ENCODE measurements around the gene ADD1. TPM values are rescaled to one million over a fixed set of nuclear protein-coding genes. Genes with fewer than 3 reads are reported as not detected.
"Not testable (repeated sequence)": the region's sequence is repeated elsewhere in the genome, so short reads cannot be mapped to it uniquely, and the experiment has no call there.

Gene ADD1
- total and polyA plus RNA-seq, 2 donors (not counting 1 experiment from before 2014, with no cell fraction given) = 302 to 383 TPM

DNA sequence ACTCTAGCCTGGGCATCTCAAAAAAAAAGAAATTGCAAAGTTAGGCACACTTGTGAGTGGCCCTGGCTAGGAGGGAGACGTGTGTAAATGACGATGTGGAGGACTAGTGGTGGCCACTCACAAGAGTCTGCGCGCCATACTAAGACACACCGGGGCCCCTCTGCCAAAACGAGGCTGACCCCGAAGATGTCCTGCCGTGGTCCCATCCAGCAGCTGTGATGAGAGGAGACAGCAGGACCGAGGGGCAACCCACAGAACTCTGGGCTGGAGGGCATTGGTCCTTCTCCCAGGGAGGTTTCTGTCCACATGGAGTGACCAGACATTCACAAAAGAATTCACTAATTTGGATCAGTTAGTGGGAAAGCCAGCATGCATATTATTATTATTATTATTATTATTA lies 72.1 kb downstream of the ADD1 start:
- Histone ChIP-seq H3K36me3 (replicated peaks in 1 of 2; ENCODE audit: control extremely low read depth in 1 of 2, control insufficient read depth in 1 of 2, extremely low read depth in 1 of 2, insufficient read depth in 2 of 2, low read length in 1 of 2) (peaks cover 14 to 53% of the 10 kb centered on the region in 2 experiments), H3K79me2 (ENCODE audit: control insufficient read depth, insufficient read depth, low read length) (peaks cover 62% of the 10 kb centered on the region), H3K4me3 (ENCODE audit: control extremely low read depth in 1 of 5, extremely low read depth in 1 of 5, insufficient read depth in 1 of 5, low read depth in 2 of 5, low read length in 4 of 5) (no peak overlapping the region), H3K9me3 (ENCODE audit: control extremely low read depth in 1 of 3, control insufficient read depth in 2 of 3, insufficient read depth in 1 of 3, low read length in 2 of 3) (no peaks in the 10 kb centered on the region), H3K9ac (ENCODE audit: low read length) (no peak overlapping the region), H3K27ac (ENCODE audit: low read length in 2 of 2) (no peak overlapping the region), H3K4me1 (ENCODE audit: control insufficient read depth in 2 of 2, insufficient read depth in 2 of 2, low read length in 2 of 2) (peaks cover 12% of the 10 kb centered on the region in 2 donors), H3K27me3 (replicated peaks in 1 of 4; ENCODE audit: control extremely low read depth in 1 of 4, control insufficient read depth in 3 of 4, insufficient read depth in 4 of 4, low read length in 3 of 4) (no peaks in the 10 kb centered on the region), H2AFZ (ENCODE audit: insufficient read depth, low read depth, low read length, poor library complexity, severe bottlenecking) (no peak overlapping the region), H3K4me2 (replicated peaks; ENCODE audit: low read depth, low read length, poor library complexity, severe bottlenecking) (no peak overlapping the region), H4K20me1 (ENCODE audit: control insufficient read depth, insufficient read depth, low read length, poor library complexity, severe bottlenecking) (peaks cover 44% of the 10 kb centered on the region)
- H3K9me3 Mint-ChIP-seq (ENCODE audit: insufficient read depth) = no peaks in the 10 kb centered on the region
- ChIA-PET POLR2A (no interaction called here), CTCF (interaction anchor here (1.8 kb wide), 1 partner anchor 20 kb away, joined by 3 read pairs; no protein-coding TSS in a partner anchor)
- 91% methylated on average over 9 of the region's 9 CpGs for WGBS (ENCODE audit: insufficient coverage)
- H3K27me3 Mint-ChIP-seq = no peaks in the 10 kb centered on the region
- no peak for DNase-seq
- peak overlapping the region; percentile 32 for H3K27ac Mint-ChIP-seq
- intact Hi-C loops (cut with micrococcal nuclease) = no loop called here
- peaks cover 45% of the 10 kb centered on the region for H3K4me1 Mint-ChIP-seq
- no peak overlapping the region for H3K4me3 Mint-ChIP-seq
- no peak for TF ChIP-seq EZH2 (IDR thresholded peaks at IDR 0.05; ENCODE audit: borderline replicate concordance, insufficient read depth, low read depth, low read length, poor library complexity, severe bottlenecking)
- TF ChIP-seq, protein P1, sequence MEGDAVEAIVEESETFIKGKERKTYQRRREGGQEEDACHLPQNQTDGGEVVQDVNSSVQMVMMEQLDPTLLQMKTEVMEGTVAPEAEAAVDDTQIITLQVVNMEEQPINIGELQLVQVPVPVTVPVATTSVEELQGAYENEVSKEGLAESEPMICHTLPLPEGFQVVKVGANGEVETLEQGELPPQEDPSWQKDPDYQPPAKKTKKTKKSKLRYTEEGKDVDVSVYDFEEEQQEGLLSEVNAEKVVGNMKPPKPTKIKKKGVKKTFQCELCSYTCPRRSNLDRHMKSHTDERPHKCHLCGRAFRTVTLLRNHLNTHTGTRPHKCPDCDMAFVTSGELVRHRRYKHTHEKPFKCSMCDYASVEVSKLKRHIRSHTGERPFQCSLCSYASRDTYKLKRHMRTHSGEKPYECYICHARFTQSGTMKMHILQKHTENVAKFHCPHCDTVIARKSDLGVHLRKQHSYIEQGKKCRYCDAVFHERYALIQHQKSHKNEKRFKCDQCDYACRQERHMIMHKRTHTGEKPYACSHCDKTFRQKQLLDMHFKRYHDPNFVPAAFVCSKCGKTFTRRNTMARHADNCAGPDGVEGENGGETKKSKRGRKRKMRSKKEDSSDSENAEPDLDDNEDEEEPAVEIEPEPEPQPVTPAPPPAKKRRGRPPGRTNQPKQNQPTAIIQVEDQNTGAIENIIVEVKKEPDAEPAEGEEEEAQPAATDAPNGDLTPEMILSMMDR (IDR thresholded peaks at IDR 0.05) = no peak
- ATAC-seq (ENCODE audit: low read depth) = no peak

DNA sequence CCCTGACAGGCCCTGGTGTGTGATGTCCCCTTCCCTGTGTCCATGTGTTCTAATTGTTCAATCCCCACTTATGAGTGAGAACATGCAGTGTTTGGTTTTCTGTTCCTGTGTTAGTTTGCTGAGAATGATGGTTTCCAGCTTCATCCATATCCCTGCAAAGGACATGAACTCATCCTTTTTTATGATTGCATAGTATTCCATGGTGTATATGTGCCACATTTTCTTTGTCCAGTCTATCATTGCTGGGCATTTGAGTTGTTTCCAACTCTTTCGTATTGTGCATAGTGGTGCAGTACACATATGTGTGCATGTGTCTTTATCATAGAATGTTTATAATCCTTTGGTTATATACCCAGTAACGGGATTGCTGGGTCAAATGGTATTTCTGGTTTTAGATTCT lies 73.1 kb downstream of the ADD1 start:
- CTCF ChIA-PET = interaction anchor here (1.0 kb wide), 2 partner anchors 32 to 121 kb away, joined by 3 read pairs; no protein-coding TSS in a partner anchor
- H3K4me3 Mint-ChIP-seq; H3K4me2 ChIP-seq (replicated peaks; ENCODE audit: low read depth, low read length, poor library complexity, severe bottlenecking); DNase-seq; H3K9ac ChIP-seq (ENCODE audit: low read length); H3K4me3 ChIP-seq (ENCODE audit: control extremely low read depth in 1 of 5, extremely low read depth in 1 of 5, insufficient read depth in 1 of 5, low read depth in 2 of 5, low read length in 4 of 5); ATAC-seq (ENCODE audit: low read depth); H3K27me3 ChIP-seq (replicated peaks in 1 of 4; ENCODE audit: control extremely low read depth in 1 of 4, control insufficient read depth in 3 of 4, insufficient read depth in 4 of 4, low read length in 3 of 4); H3K27me3 Mint-ChIP-seq; H3K9me3 ChIP-seq (ENCODE audit: control extremely low read depth in 1 of 3, control insufficient read depth in 2 of 3, insufficient read depth in 1 of 3, low read length in 2 of 3); POLR2A ChIA-PET; H3K27ac ChIP-seq (ENCODE audit: low read length in 2 of 2); H2AFZ ChIP-seq (ENCODE audit: insufficient read depth, low read depth, low read length, poor library complexity, severe bottlenecking); H3K9me3 Mint-ChIP-seq (ENCODE audit: insufficient read depth); intact Hi-C loops (cut with micrococcal nuclease): not testable (repeated sequence)
- peaks cover 51% of the 10 kb centered on the region for H3K4me1 Mint-ChIP-seq
- WGBS (ENCODE audit: insufficient coverage) = no CpG with 5 or more reads among the region's 2 CpGs
- peaks cover 12 to 44% of the 10 kb centered on the region in 2 experiments for H3K36me3 ChIP-seq (replicated peaks in 1 of 2; ENCODE audit: control extremely low read depth in 1 of 2, control insufficient read depth in 1 of 2, extremely low read depth in 1 of 2, insufficient read depth in 2 of 2, low read length in 1 of 2)
- H3K79me2 ChIP-seq (ENCODE audit: control insufficient read depth, insufficient read depth, low read length) = peaks cover 61% of the 10 kb centered on the region
- peaks cover 39% of the 10 kb centered on the region for H4K20me1 ChIP-seq (ENCODE audit: control insufficient read depth, insufficient read depth, low read length, poor library complexity, severe bottlenecking)
- H3K4me1 ChIP-seq (ENCODE audit: control insufficient read depth in 2 of 2, insufficient read depth in 2 of 2, low read length in 2 of 2) = peaks cover 12% of the 10 kb centered on the region in 2 donors
- H3K27ac Mint-ChIP-seq = peak overlapping the region; percentile 56

DNA sequence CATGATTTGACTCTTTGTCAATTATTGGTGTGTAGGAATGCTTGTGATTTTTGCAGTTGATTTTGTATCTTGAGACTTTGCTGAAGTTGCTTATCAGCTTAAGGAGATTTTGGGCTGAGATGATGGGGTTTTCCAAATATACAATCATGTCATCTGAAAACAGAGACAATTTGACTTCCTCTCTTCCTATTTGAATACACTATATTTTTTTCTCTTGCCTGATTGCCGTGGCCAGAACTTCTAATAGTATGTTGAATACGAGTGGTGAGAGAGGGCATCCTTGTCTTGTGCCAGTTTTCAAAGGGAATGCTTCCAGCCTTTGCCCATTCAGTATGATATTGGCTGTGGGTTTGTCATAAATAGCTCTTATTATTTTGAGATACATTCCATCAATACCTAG lies 74.7 kb downstream of the ADD1 start:
- not testable (repeated sequence) for H3K27me3 ChIP-seq (replicated peaks in 1 of 4; ENCODE audit: control extremely low read depth in 1 of 4, control insufficient read depth in 3 of 4, insufficient read depth in 4 of 4, low read length in 3 of 4); H3K4me3 ChIP-seq (ENCODE audit: control extremely low read depth in 1 of 5, extremely low read depth in 1 of 5, insufficient read depth in 1 of 5, low read depth in 2 of 5, low read length in 4 of 5); H3K9me3 ChIP-seq (ENCODE audit: control extremely low read depth in 1 of 3, control insufficient read depth in 2 of 3, insufficient read depth in 1 of 3, low read length in 2 of 3); H2AFZ ChIP-seq (ENCODE audit: insufficient read depth, low read depth, low read length, poor library complexity, severe bottlenecking); H3K27me3 Mint-ChIP-seq; H3K9me3 Mint-ChIP-seq (ENCODE audit: insufficient read depth); H3K9ac ChIP-seq (ENCODE audit: low read length)
- Mint-ChIP-seq H3K27ac (peak overlapping the region; percentile 95), H3K4me1 (peaks cover 67% of the 10 kb centered on the region), H3K4me3 (peak overlapping the region; percentile 79)
- ChIA-PET POLR2A (interaction anchor here (1.8 kb wide), 1 partner anchor 18 kb away, joined by 5 read pairs; no protein-coding TSS in a partner anchor), CTCF (interaction anchor here (0.7 to 1.2 kb wide), 2 partner anchors 155 to 191 kb away, joined by 4 read pairs; no protein-coding TSS in a partner anchor)
- WGBS (ENCODE audit: insufficient coverage) = no CpG with 5 or more reads among the region's 2 CpGs
- ATAC-seq (ENCODE audit: low read depth) = peak; percentile 31
- Histone ChIP-seq H3K27ac (ENCODE audit: low read length in 2 of 2) (peak overlapping the region; percentile 57 to 83), H4K20me1 (ENCODE audit: control insufficient read depth, insufficient read depth, low read length, poor library complexity, severe bottlenecking) (peaks cover 42% of the 10 kb centered on the region), H3K4me2 (replicated peaks; ENCODE audit: low read depth, low read length, poor library complexity, severe bottlenecking) (peak overlapping the region; percentile 22), H3K36me3 (replicated peaks in 1 of 2; ENCODE audit: control extremely low read depth in 1 of 2, control insufficient read depth in 1 of 2, extremely low read depth in 1 of 2, insufficient read depth in 2 of 2, low read length in 1 of 2) (peaks cover 6 to 41% of the 10 kb centered on the region in 2 experiments), H3K4me1 (ENCODE audit: control insufficient read depth in 2 of 2, insufficient read depth in 2 of 2, low read length in 2 of 2) (peaks cover 24 to 28% of the 10 kb centered on the region in 2 donors), H3K79me2 (ENCODE audit: control insufficient read depth, insufficient read depth, low read length) (peaks cover 66% of the 10 kb centered on the region)
- intact Hi-C loops (cut with micrococcal nuclease) = loop anchor here (1.0 to 2.0 kb wide), 2 partner anchors 15 to 83 kb away; no protein-coding TSS in a partner anchor
- DNase-seq = peak; percentile 56
